Stimulated activated CD8-positive, alpha-beta memory T cell treated with anti-CD3 and anti-CD28 coated beads, Interleukin-15, amount 100 ng/mL, for 48 hours (primary cell): Measurements from ENCODE around the gene MLST8.

Experiments
- DNase-seq, 2 donors: peaks; one replicate each; pipeline ENCODE4 v3.0.0-alpha.2; 2020; ENCODE audit warnings: low read depth in 2 of 2

MLST8 gene

DNA sequence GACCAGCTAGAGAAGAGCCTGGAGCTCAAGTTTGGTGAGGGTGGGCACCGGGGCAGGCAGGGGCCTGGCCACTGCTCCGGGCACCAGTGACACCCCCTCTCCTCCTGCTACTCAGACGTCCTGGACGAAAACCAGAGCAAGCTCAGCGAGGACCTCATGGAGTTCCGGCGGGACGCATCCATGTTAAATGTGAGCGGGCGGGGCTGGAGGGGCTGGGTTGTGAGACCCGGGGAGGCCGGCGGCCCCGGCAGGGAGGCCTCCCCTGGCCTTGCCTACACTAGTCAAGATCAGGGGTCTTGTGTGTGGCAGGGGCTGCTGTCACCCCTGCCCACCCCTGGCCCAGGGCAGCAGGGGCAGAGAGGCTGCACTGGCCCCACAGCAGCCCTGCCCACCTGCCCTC is 31.9 kb upstream of the MLST8 start:
- no peak for DNase-seq

DNA sequence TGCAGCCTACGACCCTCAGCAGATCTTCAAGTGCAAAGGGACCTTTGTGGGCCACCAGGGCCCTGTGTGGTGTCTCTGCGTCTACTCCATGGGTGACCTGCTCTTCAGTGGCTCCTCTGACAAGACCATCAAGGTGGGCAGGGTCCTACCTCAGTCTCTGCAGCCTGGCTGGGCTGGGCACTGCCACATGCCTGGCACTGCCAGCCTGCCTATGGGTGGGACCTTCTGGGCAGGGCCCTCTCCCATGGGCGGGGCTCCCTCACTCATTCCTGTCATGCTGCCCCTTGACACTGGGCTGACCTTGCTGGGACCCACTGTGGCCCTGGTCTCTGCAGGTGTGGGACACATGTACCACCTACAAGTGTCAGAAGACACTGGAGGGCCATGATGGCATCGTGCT is 31.3 kb upstream of the MLST8 start:
- no peak for DNase-seq

- no peak for DNase-seq
These were observed 30.7 kb upstream of the MLST8 start for GRCh38 chr16:2174396-2175131.

GRCh38 chr16:2175454-2175853 is 29.8 kb upstream of the MLST8 start:
- no peak for DNase-seq

GRCh38 chr16:2176047-2176446 is 29.2 kb upstream of the MLST8 start:
- no peak for DNase-seq

DNA sequence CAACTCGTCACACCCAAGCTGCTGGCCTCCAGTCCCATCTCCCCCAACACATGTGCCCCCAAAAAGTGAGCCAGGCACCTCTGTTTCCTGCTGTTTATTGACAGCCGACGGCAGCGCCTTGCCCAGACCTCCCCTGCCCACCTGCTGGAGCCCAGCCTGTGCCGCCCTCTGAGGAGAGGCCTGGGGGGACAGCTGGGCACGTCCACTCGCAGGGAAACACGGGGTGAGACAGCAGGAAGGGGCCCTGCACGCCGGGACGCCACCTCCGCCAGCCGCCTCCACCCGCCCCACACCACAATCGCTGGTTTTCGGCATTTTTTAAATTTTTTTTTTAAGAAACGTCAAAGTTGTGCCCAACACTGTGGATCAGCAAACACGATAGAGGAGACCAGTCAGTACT is 28.2 kb upstream of the MLST8 start:
- DNase-seq = no peak

DNA sequence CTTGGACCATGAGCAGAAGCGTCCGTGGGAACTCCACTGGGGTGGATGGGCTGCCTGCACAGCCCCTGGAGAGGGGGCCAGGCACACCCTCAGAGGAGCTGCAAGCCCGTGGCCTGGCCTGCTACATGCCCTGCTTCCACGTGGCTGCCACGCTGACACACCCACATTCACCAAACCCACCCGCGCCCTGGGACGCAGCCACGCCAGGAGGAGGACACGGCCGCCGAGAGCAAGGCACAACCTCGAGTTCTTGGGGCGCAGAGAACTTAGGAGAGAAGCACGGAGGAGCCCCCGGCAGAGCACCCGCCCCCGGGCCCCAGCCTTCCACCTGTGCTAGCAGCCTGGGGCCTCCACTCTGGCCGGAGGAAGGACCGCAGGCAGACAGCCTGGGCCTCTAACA is 27.7 kb upstream of the MLST8 start:
- DNase-seq = no peak

- DNase-seq = peak in 1 of 2 donors; percentile 15
These were observed 26.7 kb upstream of the MLST8 start for GRCh38 chr16:2178321-2179106.

DNA sequence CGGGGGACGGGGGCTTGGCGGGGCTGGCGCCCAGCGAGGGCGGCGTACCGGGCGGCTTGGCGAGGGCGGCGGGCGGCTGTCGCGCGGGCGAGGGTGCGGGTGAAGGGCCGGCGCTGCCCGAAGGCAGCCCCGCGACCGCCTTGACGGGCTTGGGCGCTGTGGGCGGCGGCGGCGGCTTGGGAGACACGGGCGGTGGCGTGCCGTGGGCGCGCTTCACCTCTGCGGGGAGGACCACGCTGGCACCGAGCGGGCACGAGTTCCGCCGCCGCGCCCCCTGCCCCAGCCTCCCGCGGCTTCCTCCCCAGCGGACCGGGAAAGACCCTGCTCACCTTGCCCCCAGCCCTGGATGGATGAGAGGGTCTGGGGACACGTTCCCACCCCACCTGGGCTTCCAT is 26.1 kb upstream of the MLST8 start:
- DNase-seq = no peak

- no peak for DNase-seq
These were observed 25.7 kb upstream of the MLST8 start for GRCh38 chr16:2179576-2179975.

- DNase-seq = no peak
These were observed 24.8 kb upstream of the MLST8 start for GRCh38 chr16:2180461-2180860.

DNA sequence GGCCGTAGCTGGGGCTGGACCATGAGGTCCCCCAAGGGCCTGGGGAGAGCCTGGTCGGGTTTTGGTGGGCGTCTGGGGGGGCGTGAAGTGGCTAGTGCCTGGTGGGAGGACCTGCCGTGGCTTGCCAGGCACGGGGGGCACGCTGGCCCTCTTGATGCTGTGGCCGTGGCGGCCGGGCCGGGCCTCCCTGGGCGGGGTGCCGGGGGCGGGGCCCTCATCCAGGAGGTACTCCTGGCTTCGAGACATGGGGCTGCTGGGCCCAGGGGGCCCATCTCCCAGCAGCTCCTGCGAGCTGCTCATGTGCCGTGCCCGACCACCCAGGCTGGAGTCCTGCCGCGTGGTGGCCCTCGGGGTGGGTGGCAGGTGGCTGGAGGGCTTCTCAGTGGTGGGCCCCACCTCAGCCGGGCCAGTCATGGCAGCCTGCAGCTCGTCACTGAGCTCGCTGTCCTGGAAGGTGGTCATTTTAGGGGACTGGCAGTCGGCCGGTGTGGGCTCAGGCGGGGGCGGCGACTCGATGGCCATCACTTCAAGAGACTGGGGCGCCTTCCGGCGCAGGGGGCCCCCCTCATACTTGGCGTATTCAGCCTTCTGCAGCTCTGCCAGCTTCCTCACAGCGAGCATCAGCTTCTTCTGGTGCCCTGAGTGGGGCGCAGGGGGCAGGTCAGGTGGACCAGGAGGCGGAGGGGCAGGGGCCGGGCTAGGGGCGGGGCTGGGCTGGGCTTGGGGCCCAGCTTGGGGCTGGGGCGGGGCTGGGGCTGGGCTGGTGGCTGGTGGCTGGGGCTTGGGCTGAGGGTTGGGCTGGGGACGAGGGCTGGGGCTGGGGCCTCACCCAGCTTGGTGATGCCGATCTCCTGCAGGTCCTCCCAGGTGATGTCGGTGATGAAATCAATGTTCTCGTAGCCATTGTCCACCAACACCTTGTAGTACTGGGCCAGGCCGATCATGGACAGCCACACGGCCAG is 24.0 kb upstream of the MLST8 start:
- DNase-seq = no peak

- DNase-seq = no peak
These were observed 23.3 kb upstream of the MLST8 start for GRCh38 chr16:2181952-2182351.

DNA sequence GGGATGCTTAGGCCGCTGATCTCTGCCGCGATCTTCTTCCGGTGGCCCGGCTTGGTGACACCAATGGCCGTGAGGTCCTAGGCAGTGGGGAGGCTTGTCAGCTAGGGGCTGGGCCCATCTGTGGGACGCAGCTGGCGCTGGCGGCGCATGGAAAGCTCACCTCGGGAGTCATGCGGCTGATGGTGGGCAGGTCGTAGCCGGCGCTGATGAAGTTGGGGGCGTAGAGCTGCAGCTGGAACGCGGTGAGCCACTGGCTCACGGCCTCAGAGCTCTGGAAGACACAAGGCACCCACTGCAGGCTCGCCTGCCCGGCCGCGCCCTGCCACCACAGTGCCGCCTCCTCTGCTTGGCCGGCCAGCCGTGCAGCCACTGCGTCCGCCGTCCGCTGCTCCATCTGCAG is 21.6 kb upstream of the MLST8 start:
- DNase-seq = no peak

DNA sequence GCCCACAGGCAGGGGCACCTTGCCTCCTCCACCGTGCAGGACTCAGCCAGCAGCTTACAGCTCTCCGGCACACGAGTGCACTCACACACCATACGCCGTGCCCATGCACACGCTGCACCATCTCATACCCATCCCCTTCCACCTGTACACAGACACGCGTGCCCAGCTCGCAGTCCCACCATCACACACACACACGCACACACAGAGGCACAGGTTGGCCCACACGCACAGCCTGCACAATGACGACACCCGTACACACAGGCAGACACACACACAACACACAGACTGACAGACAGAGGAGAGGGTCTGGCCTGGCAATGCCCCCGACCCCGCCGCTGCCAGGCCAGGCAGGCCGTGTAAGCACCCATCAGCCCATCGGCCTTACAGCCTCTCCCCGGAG is 20.9 kb upstream of the MLST8 start:
- no peak for DNase-seq

- no peak for DNase-seq
These were observed 20.3 kb upstream of the MLST8 start for GRCh38 chr16:2184962-2185361.

DNA sequence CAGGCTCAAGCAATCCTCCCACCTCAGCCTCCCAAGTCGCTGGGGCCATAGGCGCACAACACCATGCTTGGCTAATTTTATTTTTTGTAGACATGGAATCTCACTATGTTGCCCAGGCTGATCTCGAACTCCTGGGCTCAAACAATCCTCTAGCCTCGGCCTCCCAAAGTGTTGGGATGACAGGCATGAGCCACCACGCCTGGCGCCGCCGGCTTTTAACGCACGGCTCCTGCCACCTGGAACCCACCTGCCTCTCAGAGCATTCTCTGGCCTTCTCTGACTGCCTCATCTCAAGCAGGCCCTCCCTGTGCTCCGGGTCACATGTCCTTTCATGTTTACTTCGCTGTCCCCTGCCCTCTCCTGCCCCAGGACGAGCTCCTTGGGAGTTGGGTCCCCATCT is 19.2 kb upstream of the MLST8 start:
- no peak for DNase-seq

- no peak for DNase-seq
These were observed 18.7 kb upstream of the MLST8 start for GRCh38 chr16:2186505-2186904.

GRCh38 chr16:2187212-2187611 is 18.0 kb upstream of the MLST8 start:
- no peak for DNase-seq

DNA sequence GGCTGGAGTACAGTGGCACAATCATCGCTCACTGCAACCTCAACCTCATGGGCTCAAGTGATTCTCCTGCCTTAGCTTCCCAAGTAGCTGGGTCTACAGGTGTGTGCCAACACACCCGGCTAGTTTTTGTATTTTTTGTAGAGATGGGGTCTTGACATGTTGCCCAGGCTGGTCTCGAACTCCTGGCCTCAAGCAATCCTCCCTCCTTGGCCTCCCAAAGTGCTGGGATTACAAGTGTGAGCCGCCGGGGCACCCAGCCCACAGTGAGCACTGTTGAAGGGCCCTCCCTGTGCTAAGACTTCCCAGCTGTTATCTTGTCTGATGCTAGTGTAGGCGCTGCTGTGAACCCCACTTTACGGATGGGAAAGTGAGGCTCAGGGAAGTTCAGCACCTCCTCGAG is 16.9 kb upstream of the MLST8 start:
- no peak for DNase-seq

- DNase-seq = no peak
These were observed 15.9 kb upstream of the MLST8 start for GRCh38 chr16:2189252-2189893.
